Endothelial cell of umbilical vein (primary cell): ENCODE data around the gene SRSF2.

ENCODE experiments used
- CTCF ChIP-seq, 2 donors: IDR thresholded peaks; 1 replicate in 1 of 2; 2 replicates in 1 of 2; pipeline ENCODE4 v1.5.1; 2011; ENCODE audit warnings: low read length in 2 of 2, mild to moderate bottlenecking in 2 of 2, moderate library complexity in 2 of 2, control low read depth in 1 of 2, inconsistent platforms in 1 of 2, low read depth in 1 of 2; ENCODE audit not compliant: insufficient read depth in 1 of 2; ENCODE audit errors: extremely low read depth in 1 of 2
- EZH2 ChIP-seq: IDR thresholded peaks from 2 replicates; pipeline ENCODE4 v1.6.1; 2012; ENCODE audit warnings: borderline replicate concordance, low read depth, mild to moderate bottlenecking, moderate library complexity, low read length, inconsistent platforms; ENCODE audit not compliant: severe bottlenecking
- JUN ChIP-seq: IDR thresholded peaks from 2 replicates; pipeline ENCODE4 v1.6.1; 2011; ENCODE audit warnings: borderline replicate concordance, low read depth; ENCODE audit not compliant: insufficient read length, insufficient read depth
- POLR2A ChIP-seq: IDR thresholded peaks from 2 replicates; pipeline ENCODE4 v1.6.1; 2012; ENCODE audit warnings: low read depth, mild to moderate bottlenecking, control low read depth, low read length
- POLR2AphosphoS5 ChIP-seq: IDR thresholded peaks from 2 replicates; pipeline ENCODE4 v1.6.1; 2012; ENCODE audit warnings: low read depth, mild to moderate bottlenecking, control low read depth, low read length, moderate library complexity; ENCODE audit not compliant: insufficient read depth

GRCh38 chr17:76734080-76734840 lies 2.9 kb downstream of the SRSF2 start:
- TF ChIP-seq CTCF (IDR thresholded peaks at IDR 0.05; ENCODE audit: extremely low read depth in 1 of 2, insufficient read depth in 1 of 2, low read depth in 1 of 2, low read length in 2 of 2), result no peak
- no peak for TF ChIP-seq POLR2A
- no peak for TF ChIP-seq POLR2AphosphoS5
- TF ChIP-seq EZH2, result no peak
- TF ChIP-seq JUN, result no peak
